HG02588 (cell line): ENCODE results near the gene SEMA3F.

ENCODE experiments used
- ATAC-seq: cut with Tn5 transposase; IDR thresholded peaks from one replicate; pipeline ENCODE4 v1.9.1; 2021; ENCODE audit warnings: mild to moderate bottlenecking, moderate library complexity; ENCODE audit not compliant: unreplicated experiment

Gene SEMA3F

GRCh38 chr3:50155491-50155878 is 361 bp downstream of the SEMA3F start:
- no peak for ATAC-seq

GRCh38 chr3:50155891-50156290 is 767 bp downstream of the SEMA3F start:
- ATAC-seq: no peak

GRCh38 chr3:50156549-50157493 is 1.7 kb downstream of the SEMA3F start:
- no peak for ATAC-seq

- no peak for ATAC-seq
Measured at GRCh38 chr3:50157827-50158529, 2.9 kb downstream of the SEMA3F start.

GRCh38 chr3:50158530-50159146 is 3.5 kb downstream of the SEMA3F start:
- ATAC-seq: no peak

- no peak for ATAC-seq
Measured at GRCh38 chr3:50160561-50160983, 5.4 kb downstream of the SEMA3F start.

- no peak for ATAC-seq
Measured at GRCh38 chr3:50161320-50161719, 6.2 kb downstream of the SEMA3F start.

GRCh38 chr3:50162034-50162883 is 7.1 kb downstream of the SEMA3F start:
- ATAC-seq: no peak

GRCh38 chr3:50163572-50164455 is 8.7 kb downstream of the SEMA3F start:
- no peak for ATAC-seq

- ATAC-seq: no peak
Measured at GRCh38 chr3:50164481-50164880, 9.4 kb downstream of the SEMA3F start.

GRCh38 chr3:50164984-50165909 is 10.1 kb downstream of the SEMA3F start:
- ATAC-seq: no peak

- ATAC-seq: no peak
Measured at GRCh38 chr3:50165910-50166538, 10.9 kb downstream of the SEMA3F start.

GRCh38 chr3:50166620-50167019 is 11.5 kb downstream of the SEMA3F start:
- no peak for ATAC-seq

GRCh38 chr3:50167069-50167840 is 12.1 kb downstream of the SEMA3F start:
- ATAC-seq: no peak

GRCh38 chr3:50167841-50168209 is 12.7 kb downstream of the SEMA3F start:
- no peak for ATAC-seq

- no peak for ATAC-seq
Measured at GRCh38 chr3:50168388-50168787, 13.3 kb downstream of the SEMA3F start.

- no peak for ATAC-seq
Measured at GRCh38 chr3:50168791-50169190, 13.7 kb downstream of the SEMA3F start.
